IMR-90 (cell line): ENCODE data around the gene SEC23A. TPM values are rescaled to one million over a fixed set of nuclear protein-coding genes. Genes with fewer than 3 reads are reported as not detected.

Experiments used
- ATAC-seq: fragments of 200-7000 bp; cut with Tn5 transposase; 2 replicates; pipeline ENCODE4 v1.9.1; 2020; ENCODE audit warnings: low read depth, mild to moderate bottlenecking, moderate library complexity
- BruUV-seq: library from RNA; stranded (reverse); fragments of 400-500 nt; replicated peaks from 2 replicates; lab custom pipeline; 2021; lab: Mats Ljungman, UMichigan
- CTCF ChIA-PET: fragments of 300-600 bp; formaldehyde crosslinking; extraction: SDS; loops from one replicate; lab custom pipeline; 2021; ENCODE audit warnings: antibody characterized with exemption; lab: Yijun Ruan, JAX
- POLR2A ChIA-PET: fragments of 300-600 bp; sonication (Branson Sonifier 250); formaldehyde crosslinking; loops from one replicate; lab custom pipeline; 2022; ENCODE audit warnings: antibody characterized with exemption; ENCODE audit not compliant: unreplicated experiment; lab: Charles Lee
- DNase-seq: peaks from one replicate; pipeline ENCODE4 v3.0.0; 2013
- H2AFZ ChIP-seq: replicated peaks from 2 replicates; pipeline ENCODE3; 2013; ENCODE audit warnings: low read length, mild to moderate bottlenecking; ENCODE audit not compliant: poor library complexity
- H2AK5ac ChIP-seq: 2 replicates; pipeline ENCODE4 v1.6.1; 2013; ENCODE audit warnings: low read depth, low read length, inconsistent platforms
- H2AK9ac ChIP-seq: replicated peaks from 2 replicates; pipeline ENCODE3; 2013; ENCODE audit warnings: mild to moderate bottlenecking, low read depth, low read length, moderate library complexity; ENCODE audit not compliant: poor library complexity
- H2BK120ac ChIP-seq: 2 replicates; pipeline ENCODE4 v1.6.1; 2013; ENCODE audit warnings: low read depth, low read length, inconsistent platforms
- H2BK15ac ChIP-seq: 3 replicates; pipeline ENCODE4 v1.6.1; 2013; ENCODE audit warnings: low read depth, low read length, inconsistent platforms
- H2BK20ac ChIP-seq: 2 replicates; pipeline ENCODE4 v1.6.1; 2013; ENCODE audit warnings: low read depth, mild to moderate bottlenecking, inconsistent platforms, low read length, moderate library complexity
- H2BK5ac ChIP-seq: 2 replicates; pipeline ENCODE4 v1.6.1; 2013; ENCODE audit warnings: mild to moderate bottlenecking, low read depth, low read length, inconsistent platforms; ENCODE audit not compliant: poor library complexity, severe bottlenecking
- H3K14ac ChIP-seq: replicated peaks from 2 replicates; pipeline ENCODE4 v1.6.1; 2013; ENCODE audit warnings: low read depth, low read length, inconsistent platforms
- H3K18ac ChIP-seq: 2 replicates; pipeline ENCODE4 v1.6.1; 2013; ENCODE audit warnings: low read depth, low read length, control low read depth
- H3K23ac ChIP-seq: 2 replicates; pipeline ENCODE4 v1.6.1; 2013; ENCODE audit warnings: low read depth, low read length, inconsistent platforms
- H3K27ac ChIP-seq: 2 replicates; pipeline ENCODE4 v1.5.1; 2013; ENCODE audit warnings: mild to moderate bottlenecking, control low read depth, low read length; ENCODE audit not compliant: insufficient read depth
- H3K27me3 ChIP-seq: 2 replicates; pipeline ENCODE4 v1.6.1; 2013; ENCODE audit warnings: low read length; ENCODE audit not compliant: control insufficient read depth, insufficient read depth
- H3K36me3 ChIP-seq: 2 replicates; pipeline ENCODE4 v1.6.1; 2013; ENCODE audit warnings: low read length, mixed read lengths; ENCODE audit not compliant: control insufficient read depth, insufficient read depth
- H3K4ac ChIP-seq: 2 replicates; pipeline ENCODE4 v1.6.1; 2013; ENCODE audit warnings: low read depth, low read length, inconsistent platforms
- H3K4me1 ChIP-seq: 2 replicates; pipeline ENCODE4 v1.6.1; 2013; ENCODE audit warnings: low read length, mixed read lengths; ENCODE audit not compliant: control insufficient read depth, insufficient read depth
- H3K4me2 ChIP-seq: 2 replicates; pipeline ENCODE4 v1.6.1; 2013; ENCODE audit warnings: low read depth, mild to moderate bottlenecking, control low read depth, low read length, moderate library complexity
- H3K4me3 ChIP-seq: 2 replicates; pipeline ENCODE4 v1.5.1; 2013; ENCODE audit warnings: low read depth, mild to moderate bottlenecking, control low read depth, low read length, moderate library complexity; ENCODE audit not compliant: insufficient read depth
- H3K56ac ChIP-seq: 2 replicates; pipeline ENCODE4 v1.6.1; 2013; ENCODE audit warnings: low read length, inconsistent platforms; ENCODE audit not compliant: insufficient read depth; ENCODE audit errors: extremely low read depth
- H3K79me1 ChIP-seq, 2 experiments: 2 replicates each; pipeline ENCODE4 v1.6.1; 2013; ENCODE audit warnings: low read length in 2 of 2, inconsistent platforms in 1 of 2, low read depth in 1 of 2
- H3K9ac ChIP-seq: 2 replicates; pipeline ENCODE4 v1.6.1; 2013; ENCODE audit warnings: low read depth, low read length, control low read depth
- H3K9me1 ChIP-seq: 2 replicates; pipeline ENCODE4 v1.6.1; 2013; ENCODE audit warnings: low read length, inconsistent platforms; ENCODE audit not compliant: insufficient read depth
- H3K9me3 ChIP-seq: 2 replicates; pipeline ENCODE4 v1.6.1; 2013; ENCODE audit warnings: low read length; ENCODE audit not compliant: control insufficient read depth, insufficient read depth
- H4K20me1 ChIP-seq: 2 replicates; pipeline ENCODE4 v1.6.1; 2013; ENCODE audit warnings: low read length, inconsistent platforms; ENCODE audit not compliant: insufficient read depth
- H4K5ac ChIP-seq: 2 replicates; pipeline ENCODE4 v1.6.1; 2013; ENCODE audit warnings: mild to moderate bottlenecking, low read depth, low read length, control low read depth
- H4K8ac ChIP-seq, 2 experiments: 2 replicates each; pipeline ENCODE4 v1.6.1; 2013; ENCODE audit warnings: low read depth in 2 of 2, low read length in 2 of 2, control low read depth in 1 of 2, inconsistent platforms in 1 of 2
- H4K91ac ChIP-seq: 2 replicates; pipeline ENCODE4 v1.6.1; 2013; ENCODE audit warnings: low read depth, low read length, inconsistent platforms; ENCODE audit not compliant: insufficient read depth
- BHLHE40 ChIP-seq: fragments of 150-350 bp; IDR thresholded peaks from 2 replicates; pipeline ENCODE4 v1.6.1; 2016; ENCODE audit warnings: mild to moderate bottlenecking, low read depth, low read length
- CEBPB ChIP-seq: IDR thresholded peaks from 2 replicates; pipeline ENCODE4 v1.6.1; 2012; ENCODE audit warnings: low read depth, low read length, improper control_type of control experiment
- FOS ChIP-seq: fragments of 150-350 bp; IDR thresholded peaks from 2 replicates; pipeline ENCODE4 v1.6.1; 2016; ENCODE audit warnings: low read depth, low read length
- MAFK ChIP-seq: IDR thresholded peaks from 2 replicates; pipeline ENCODE4 v1.6.1; 2012; ENCODE audit warnings: low read depth, low read length, improper control_type of control experiment
- MAZ ChIP-seq: IDR thresholded peaks from 2 replicates; pipeline ENCODE4 v1.6.1; 2012; ENCODE audit warnings: low read depth, mild to moderate bottlenecking, low read length, improper control_type of control experiment, moderate library complexity, borderline replicate concordance
- MXI1 ChIP-seq: IDR thresholded peaks from 2 replicates; pipeline ENCODE4 v1.6.1; 2012; ENCODE audit warnings: low read depth, mild to moderate bottlenecking, low read length, moderate library complexity, borderline replicate concordance
- NFE2L2 ChIP-seq: fragments of 150-350 bp; IDR thresholded peaks from 2 replicates; pipeline ENCODE4 v1.6.1; 2016; ENCODE audit warnings: low read depth, mild to moderate bottlenecking, low read length
- POLR2A ChIP-seq: IDR thresholded peaks from 2 replicates; pipeline ENCODE4 v1.6.1; 2012; ENCODE audit warnings: mild to moderate bottlenecking, low read depth, low read length
- RAD21 ChIP-seq: IDR thresholded peaks from 2 replicates; pipeline ENCODE4 v1.6.1; 2012; ENCODE audit warnings: low read length, improper control_type of control experiment
- SMC3 ChIP-seq: fragments of 150-350 bp; IDR thresholded peaks from 2 replicates; pipeline ENCODE4 v1.6.1; 2016; ENCODE audit warnings: low read depth, mild to moderate bottlenecking, antibody characterized with exemption, low read length, moderate library complexity
- WGBS, 2 experiments: methylation state at CpG; one replicate each; pipeline versions ENCODE4 v1.1.5 to v1.1.7; 2013; ENCODE audit warnings: missing lambda C conversion rate in 2 of 2; ENCODE audit not compliant: insufficient read length in 1 of 2; ENCODE audit errors: extremely low coverage in 2 of 2; 5-methylcytosine and 5-hydroxymethylcytosine counted together
- dilution Hi-C: fragments of 300-500 bp; cut with HindIII; formaldehyde crosslinking; loops from one replicate; pipeline ENCODE4 v1.14.3; 2018; ENCODE audit warnings: low sequenced_read_pairs; ENCODE audit not compliant: unreplicated experiment
- in situ Hi-C: fragments of 300-500 bp; cut with MboI; formaldehyde crosslinking; loops from 3 replicates; pipeline ENCODE4 v1.14.3; 2019; ENCODE audit warnings: low sequenced_read_pairs, inconsistent platforms, mixed read lengths
- intact Hi-C: fragments of 100-400 bp; cut with micrococcal nuclease; formaldehyde crosslinking; loops from 2 replicates; pipeline ENCODE4 v1.10.0; 2022
- polyA plus RNA-seq, 3 experiments: library from polyadenylated mRNA; depleted of rRNA; stranded (reverse); fragments of >200 nt; gene quantifications; 2 replicates each; pipeline ENCODE4 v1.2.3, GENCODE V29; 2012; ENCODE audit warnings: low replicate concordance in 1 of 3
- total RNA-seq: library from RNA; depleted of rRNA; stranded (reverse); fragments of >200 nt; gene quantifications from 2 replicates; pipeline ENCODE4 v1.2.3, GENCODE V29; 2012
- TF ChIP-seq, protein P1 (sequence below): fragments of 150-350 bp; IDR thresholded peaks from 2 replicates; pipeline ENCODE4 v1.6.1; 2017; ENCODE audit warnings: mild to moderate bottlenecking, antibody characterized with exemption, low read length, low read depth
- TF ChIP-seq, protein P2 (sequence below): fragments of 150-350 bp; IDR thresholded peaks from 2 replicates; pipeline ENCODE4 v1.6.1; 2016; ENCODE audit warnings: low read depth, mild to moderate bottlenecking, low read length, moderate library complexity, borderline replicate concordance

SEC23A gene
- total and polyA plus RNA-seq, 2 of the 4 experiments (the other 2 are of a cell fraction), result 141 to 609 TPM

DNA sequence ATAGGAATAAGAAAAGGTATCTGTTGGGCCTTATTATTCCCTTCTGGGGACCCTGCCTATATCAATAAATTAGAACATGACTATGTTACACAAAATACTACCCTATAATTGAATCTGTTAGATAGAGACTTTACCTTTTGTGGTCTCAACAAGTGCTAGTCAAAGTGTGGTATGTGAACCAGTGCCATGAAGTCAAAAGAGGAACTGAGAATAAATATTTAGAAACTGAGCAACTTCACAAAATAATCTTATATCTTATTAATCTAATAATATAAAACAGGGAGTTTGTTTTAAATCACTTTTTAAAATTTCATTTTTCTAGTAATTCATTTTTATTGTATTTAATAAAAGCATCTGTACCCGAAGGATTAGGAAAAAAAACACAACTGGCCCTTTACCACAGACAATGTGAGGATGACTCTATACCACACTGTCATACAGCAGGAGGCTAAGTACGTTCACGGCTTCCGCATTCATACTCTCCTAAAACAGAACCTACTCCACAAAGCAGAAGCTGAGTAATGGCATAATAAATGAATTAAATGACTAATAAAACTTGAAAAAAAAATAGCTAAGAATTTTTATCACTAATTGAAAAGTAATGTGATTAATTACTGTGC is 42.1 kb downstream of the SEC23A start:
- Histone ChIP-seq H3K4ac (no peak overlapping the region), H2BK15ac (no peak overlapping the region), H4K91ac (no peak overlapping the region), H3K9me1 (no peaks in the 10 kb centered on the region), H3K79me1 (peaks cover 8% of the 10 kb centered on the region in 2 experiments), H3K4me3 (no peak overlapping the region), H3K23ac (no peak overlapping the region), H3K9me3 (peaks cover 11% of the 10 kb centered on the region), H4K20me1 (no peaks in the 10 kb centered on the region), H3K4me1 (no peaks in the 10 kb centered on the region), H4K8ac (no peak overlapping the region), H3K9ac (no peak overlapping the region), H3K18ac (no peak overlapping the region), H2BK120ac (no peak overlapping the region), H3K27me3 (no peaks in the 10 kb centered on the region), H2BK20ac (no peak overlapping the region), H3K36me3 (peaks cover 38% of the 10 kb centered on the region), H2AFZ (no peak overlapping the region), H3K27ac (no peak overlapping the region), H3K4me2 (no peak overlapping the region), H3K14ac (no peak overlapping the region), H2AK5ac (no peak overlapping the region), H4K5ac (no peak overlapping the region), H3K56ac (no peak overlapping the region), H2BK5ac (no peak overlapping the region), H2AK9ac (no peak overlapping the region)
- in situ Hi-C loops (no loop called here), dilution Hi-C loops (no loop called here), intact Hi-C loops (no loop called here)
- no CpG with 5 or more reads among the region's 4 CpGs for WGBS, 2 experiments
- BruUV-seq, result no TSS peak
- ATAC-seq, result no peak
- no peak for DNase-seq
- CTCF ChIA-PET, result no interaction called here
- TF ChIP-seq SMC3, result no peak
- TF ChIP-seq MAFK, result no peak
- TF ChIP-seq POLR2A, result no peak
- TF ChIP-seq CEBPB, result no peak
- TF ChIP-seq, protein P1, sequence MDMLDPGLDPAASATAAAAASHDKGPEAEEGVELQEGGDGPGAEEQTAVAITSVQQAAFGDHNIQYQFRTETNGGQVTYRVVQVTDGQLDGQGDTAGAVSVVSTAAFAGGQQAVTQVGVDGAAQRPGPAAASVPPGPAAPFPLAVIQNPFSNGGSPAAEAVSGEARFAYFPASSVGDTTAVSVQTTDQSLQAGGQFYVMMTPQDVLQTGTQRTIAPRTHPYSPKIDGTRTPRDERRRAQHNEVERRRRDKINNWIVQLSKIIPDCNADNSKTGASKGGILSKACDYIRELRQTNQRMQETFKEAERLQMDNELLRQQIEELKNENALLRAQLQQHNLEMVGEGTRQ, result no peak
- TF ChIP-seq, protein P2, sequence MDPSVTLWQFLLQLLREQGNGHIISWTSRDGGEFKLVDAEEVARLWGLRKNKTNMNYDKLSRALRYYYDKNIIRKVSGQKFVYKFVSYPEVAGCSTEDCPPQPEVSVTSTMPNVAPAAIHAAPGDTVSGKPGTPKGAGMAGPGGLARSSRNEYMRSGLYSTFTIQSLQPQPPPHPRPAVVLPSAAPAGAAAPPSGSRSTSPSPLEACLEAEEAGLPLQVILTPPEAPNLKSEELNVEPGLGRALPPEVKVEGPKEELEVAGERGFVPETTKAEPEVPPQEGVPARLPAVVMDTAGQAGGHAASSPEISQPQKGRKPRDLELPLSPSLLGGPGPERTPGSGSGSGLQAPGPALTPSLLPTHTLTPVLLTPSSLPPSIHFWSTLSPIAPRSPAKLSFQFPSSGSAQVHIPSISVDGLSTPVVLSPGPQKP, result no peak
- TF ChIP-seq BHLHE40, result no peak
- no peak for TF ChIP-seq MXI1
- no peak for TF ChIP-seq FOS
- no peak for TF ChIP-seq MAZ
- TF ChIP-seq RAD21, result no peak
- no peak for TF ChIP-seq NFE2L2
- POLR2A ChIA-PET, result no interaction called here
